SK-N-SH (cell line): ENCODE data around the gene FERMT2.

Experiments used
- CTCF ChIP-seq: fragments of 200-600 bp; sonication (generic); IDR thresholded peaks from 2 replicates; pipeline ENCODE4 v1.6.1; 2017; ENCODE audit warnings: antibody characterized with exemption, mild to moderate bottlenecking, moderate library complexity
- EZH2phosphoT487 ChIP-seq: fragments of 200-600 bp; sonication (generic); IDR thresholded peaks from 2 replicates; pipeline ENCODE4 v1.6.1; 2017; ENCODE audit warnings: low read depth, mixed run types, mild to moderate bottlenecking, antibody characterized with exemption, moderate library complexity, borderline replicate concordance
- NRF1 ChIP-seq: IDR thresholded peaks from 2 replicates; pipeline ENCODE4 v1.6.1; 2012; ENCODE audit warnings: low read depth, mild to moderate bottlenecking, low read length
- RAD21 ChIP-seq: IDR thresholded peaks from 2 replicates; pipeline ENCODE4 v1.6.1; 2012; ENCODE audit warnings: mild to moderate bottlenecking, low read length
- RCOR1 ChIP-seq: fragments of 150-350 bp; IDR thresholded peaks from 2 replicates; pipeline ENCODE4 v1.6.1; 2017; ENCODE audit warnings: antibody characterized with exemption, low read length
- USF1 ChIP-seq: IDR thresholded peaks from 2 replicates; pipeline ENCODE4 v1.4.0; 2012; ENCODE audit warnings: low read depth, borderline replicate concordance
- YY1 ChIP-seq: IDR thresholded peaks from 2 replicates; pipeline ENCODE4 v1.4.0; 2012; ENCODE audit warnings: low read depth, mild to moderate bottlenecking

GRCh38 chr14:52960627-52961026 is 9.8 kb upstream of the FERMT2 start:
- TF ChIP-seq NRF1 (no peak), CTCF (no peak), USF1 (no peak), EZH2phosphoT487 (no peak), YY1 (no peak), RCOR1 (no peak), RAD21 (no peak)
